ENCODE results near the gene PPP4R2.
A peak's percentile ranks its signal among the peaks of the same experiment; 100 is the strongest.

- TF ChIP-seq CTCF (IDR thresholded peaks at IDR 0.05; ENCODE audit: low read length) (peak; percentile 60; the same call in 1 of the 2 replicates), EZH2 (IDR thresholded peaks at IDR 0.05; ENCODE audit: borderline replicate concordance, low read length) (no peak)
Measured at GRCh38 chr3:73056014-73056844, 59.6 kb downstream of the PPP4R2 start.
